Ascending aorta (tissue), 2 donors: ENCODE data around the gene STXBP5L. TPM values are rescaled to one million over a fixed set of nuclear protein-coding genes. Genes with fewer than 3 reads are reported as not detected.

Experiments used
- DNase-seq, 2 donors: peaks; one replicate each; pipeline ENCODE4 v3.0.0-alpha.2; 2019; ENCODE audit warnings: low spot score in 2 of 2
- H3K27ac ChIP-seq, 2 donors: fragments of 200-600 bp; sonication (generic); one replicate each; pipeline ENCODE4 v1.5.1; 2016 to 2017; ENCODE audit warnings: mild to moderate bottlenecking in 1 of 2
- H3K27me3 ChIP-seq: fragments of 200-600 bp; sonication (generic); one replicate; pipeline ENCODE4 v1.5.1; 2017
- H3K36me3 ChIP-seq, 2 donors: fragments of 200-600 bp; sonication (generic); one replicate each; pipeline ENCODE4 v1.5.1; 2016
- H3K4me1 ChIP-seq, 2 donors: fragments of 200-600 bp; sonication (generic); one replicate each; pipeline ENCODE4 v1.5.1; 2016 to 2017; ENCODE audit warnings: mild to moderate bottlenecking in 1 of 2
- H3K4me3 ChIP-seq, 2 donors: fragments of 200-600 bp; sonication (generic); one replicate each; pipeline ENCODE4 v1.5.1; 2016 to 2017; ENCODE audit warnings: mild to moderate bottlenecking in 1 of 2
- H3K9me3 ChIP-seq, 2 donors: fragments of 200-600 bp; sonication (generic); one replicate each; pipeline ENCODE4 v1.5.1; 2016
- CTCF ChIP-seq, 3 experiments: fragments of 200-600 bp in 2 of 3; fragments of 450-650 bp in 1 of 3; sonication (generic) in 2 of 3; IDR thresholded peaks; one replicate each; pipeline ENCODE4 v1.5.1; 2016 to 2019; ENCODE audit warnings: antibody characterized with exemption in 3 of 3, mild to moderate bottlenecking in 1 of 3, moderate library complexity in 1 of 3
- intact Hi-C: fragments of 100-400 bp; cut with DNase I; formaldehyde crosslinking; loops from one replicate; pipeline ENCODE4 v1.15.1; 2023
- total RNA-seq: library from RNA; depleted of rRNA; stranded (reverse); fragments of >200 nt; gene quantifications from one replicate; pipeline ENCODE4 v1.1.0, GENCODE V29; 2016

The STXBP5L gene
- total RNA-seq, 1 donor from 2014 or later, result not detected

- Histone ChIP-seq H3K9me3 (no peaks in the 10 kb centered on the region), H3K4me1 (no peaks in the 10 kb centered on the region), H3K36me3 (no peaks in the 10 kb centered on the region), H3K27ac (peak overlapping the region; percentile 16 to 18), H3K27me3 (no peaks in the 10 kb centered on the region), H3K4me3 (no peak overlapping the region)
- intact Hi-C loops, result no loop called here
- DNase-seq, result no peak
- TF ChIP-seq CTCF (IDR thresholded peaks at IDR 0.05), result no peak
These were observed 335.2 kb downstream of the STXBP5L start for GRCh38 chr3:121243208-121243607.

- intact Hi-C loops, result no loop called here
- no peaks in the 10 kb centered on the region for H3K36me3 ChIP-seq
- H3K9me3 ChIP-seq, result no peaks in the 10 kb centered on the region
- no peak overlapping the region for H3K27ac ChIP-seq
- no peaks in the 10 kb centered on the region for H3K4me1 ChIP-seq
- DNase-seq, result no peak
- no peaks in the 10 kb centered on the region for H3K27me3 ChIP-seq
- TF ChIP-seq CTCF (IDR thresholded peaks at IDR 0.05), result no peak
- no peak overlapping the region for H3K4me3 ChIP-seq
These were observed 344.7 kb downstream of the STXBP5L start for GRCh38 chr3:121252676-121253075.

- Histone ChIP-seq H3K9me3 (peaks cover 3 to 13% of the 10 kb centered on the region in 2 donors), H3K36me3 (no peaks in the 10 kb centered on the region), H3K4me1 (no peaks in the 10 kb centered on the region), H3K27ac (no peak overlapping the region), H3K27me3 (no peaks in the 10 kb centered on the region), H3K4me3 (no peak overlapping the region)
- TF ChIP-seq CTCF (IDR thresholded peaks at IDR 0.05), result no peak
- no peak for DNase-seq
- intact Hi-C loops, result no loop called here
These were observed 361.4 kb downstream of the STXBP5L start for GRCh38 chr3:121269389-121269788.

GRCh38 chr3:121274411-121274810 is 366.4 kb downstream of the STXBP5L start:
- DNase-seq, result no peak
- Histone ChIP-seq H3K4me3 (no peak overlapping the region), H3K4me1 (no peaks in the 10 kb centered on the region), H3K9me3 (peaks cover 3 to 13% of the 10 kb centered on the region in 2 donors), H3K27me3 (no peaks in the 10 kb centered on the region), H3K36me3 (no peaks in the 10 kb centered on the region), H3K27ac (no peak overlapping the region)
- TF ChIP-seq CTCF (IDR thresholded peaks at IDR 0.05), result no peak
- intact Hi-C loops, result no loop called here

DNA sequence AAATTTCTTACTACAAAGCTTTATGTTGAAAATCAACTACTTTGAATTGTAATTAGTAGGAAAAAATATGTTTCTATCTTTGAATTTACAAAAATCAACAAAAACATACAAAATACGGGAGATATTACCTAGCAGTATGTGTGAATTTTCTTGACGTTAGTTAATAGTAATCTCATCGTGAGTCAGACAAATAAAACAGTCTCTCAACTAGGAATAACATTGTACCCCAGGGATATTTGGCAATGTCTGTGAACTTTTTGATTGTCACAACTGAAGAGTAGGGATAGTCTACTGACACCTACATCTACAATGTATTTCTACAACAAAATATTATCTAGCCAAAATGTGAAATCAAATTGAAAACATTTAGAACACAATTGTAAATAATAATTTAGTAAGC is 387.4 kb downstream of the STXBP5L start:
- Histone ChIP-seq H3K27me3 (no peaks in the 10 kb centered on the region), H3K4me3 (no peak overlapping the region), H3K9me3 (no peaks in the 10 kb centered on the region), H3K36me3 (no peaks in the 10 kb centered on the region), H3K4me1 (no peaks in the 10 kb centered on the region), H3K27ac (no peak overlapping the region)
- intact Hi-C loops, result no loop called here
- no peak for TF ChIP-seq CTCF (IDR thresholded peaks at IDR 0.05)
- DNase-seq, result no peak

DNA sequence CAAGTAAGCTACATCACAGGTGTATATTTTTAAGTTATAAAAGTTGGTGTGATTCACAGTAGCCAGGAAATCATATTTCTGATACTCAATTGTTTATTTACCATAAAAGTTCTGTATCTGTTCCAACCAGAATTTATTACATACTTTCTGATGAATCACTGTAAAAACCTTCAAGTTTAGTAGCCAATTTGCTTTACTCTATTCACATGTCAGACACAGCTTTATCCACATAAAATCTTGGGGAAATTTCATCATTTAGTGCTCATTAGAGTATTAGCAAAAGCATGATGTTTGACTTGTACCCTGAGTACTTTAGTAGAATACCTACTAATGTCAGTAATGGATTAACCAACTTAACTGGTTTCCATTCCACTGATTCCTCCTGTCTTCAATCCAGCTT is 388.0 kb downstream of the STXBP5L start:
- no peaks in the 10 kb centered on the region for H3K4me1 ChIP-seq
- DNase-seq, result no peak
- no peak for TF ChIP-seq CTCF (IDR thresholded peaks at IDR 0.05)
- H3K4me3 ChIP-seq, result no peak overlapping the region
- no peaks in the 10 kb centered on the region for H3K9me3 ChIP-seq
- no peaks in the 10 kb centered on the region for H3K36me3 ChIP-seq
- H3K27me3 ChIP-seq, result no peaks in the 10 kb centered on the region
- intact Hi-C loops, result no loop called here
- H3K27ac ChIP-seq, result no peak overlapping the region
